ENCODE results near the gene HRH1.

The HRH1 gene

GRCh38 chr3:11282250-11283138, 128.2 kb downstream of the HRH1 start:
- peak overlapping the region; percentile 9 for H3K4me3 ChIP-seq (ENCODE audit: low read depth, low read length)
- DNase-seq (ENCODE audit: low read depth), result peak; percentile 39
- in situ Hi-C loops (cut with HindIII; ENCODE audit: low sequenced_read_pairs), result no loop called here
- no peak for TF ChIP-seq CTCF (IDR thresholded peaks at IDR 0.05; ENCODE audit: low read depth, low read length, missing control alignments)

- in situ Hi-C loops (cut with HindIII; ENCODE audit: low sequenced_read_pairs), result no loop called here
- peak overlapping the region; percentile 9 for H3K4me3 ChIP-seq (ENCODE audit: low read depth, low read length)
- no peak for TF ChIP-seq CTCF (IDR thresholded peaks at IDR 0.05; ENCODE audit: low read depth, low read length, missing control alignments)
- DNase-seq (ENCODE audit: low read depth), result no peak
Measured at GRCh38 chr3:11283139-11283475, 128.8 kb downstream of the HRH1 start.

- no peak overlapping the region for H3K4me3 ChIP-seq (ENCODE audit: low read depth, low read length)
- in situ Hi-C loops (cut with HindIII; ENCODE audit: low sequenced_read_pairs), result no loop called here
- DNase-seq (ENCODE audit: low read depth), result no peak
- no peak for TF ChIP-seq CTCF (IDR thresholded peaks at IDR 0.05; ENCODE audit: low read depth, low read length, missing control alignments)
Measured at GRCh38 chr3:11284011-11284410, 129.7 kb downstream of the HRH1 start.

GRCh38 chr3:11285471-11285870, 131.2 kb downstream of the HRH1 start:
- H3K4me3 ChIP-seq (ENCODE audit: low read depth, low read length), result no peak overlapping the region
- no peak for DNase-seq (ENCODE audit: low read depth)
- in situ Hi-C loops (cut with HindIII; ENCODE audit: low sequenced_read_pairs), result no loop called here
- no peak for TF ChIP-seq CTCF (IDR thresholded peaks at IDR 0.05; ENCODE audit: low read depth, low read length, missing control alignments)

GRCh38 chr3:11287404-11287803, 133.1 kb downstream of the HRH1 start:
- H3K4me3 ChIP-seq (ENCODE audit: low read depth, low read length), result no peak overlapping the region
- in situ Hi-C loops (cut with HindIII; ENCODE audit: low sequenced_read_pairs), result no loop called here
- TF ChIP-seq CTCF (IDR thresholded peaks at IDR 0.05; ENCODE audit: low read depth, low read length, missing control alignments), result no peak
- no peak for DNase-seq (ENCODE audit: low read depth)

- in situ Hi-C loops (cut with HindIII; ENCODE audit: low sequenced_read_pairs), result no loop called here
- H3K4me3 ChIP-seq (ENCODE audit: low read depth, low read length), result no peak overlapping the region
- no peak for TF ChIP-seq CTCF (IDR thresholded peaks at IDR 0.05; ENCODE audit: low read depth, low read length, missing control alignments)
- no peak for DNase-seq (ENCODE audit: low read depth)
Measured at GRCh38 chr3:11288021-11288491, 133.8 kb downstream of the HRH1 start.
